Dermis microvascular lymphatic vessel endothelial cell (primary cell): ENCODE data around the gene RYR1. TPM values are rescaled to one million over a fixed set of nuclear protein-coding genes. Genes with fewer than 3 reads are reported as not detected.
A peak's percentile ranks its signal among the peaks of the same experiment; 100 is the strongest.
"Not testable (repeated sequence)": the region's sequence is repeated elsewhere in the genome, so short reads cannot be mapped to it uniquely, and the experiment has no call there.

ENCODE experiments used
- DNase-seq, 2 donors: peaks; one replicate each; pipeline versions ENCODE4 v3.0.0 to v3.0.0-alpha.2; 2010; ENCODE audit warnings: low read depth in 2 of 2
- total RNA-seq: library from RNA; depleted of rRNA; stranded (reverse); fragments of >200 nt; gene quantifications from 2 replicates; pipeline ENCODE4 v1.2.1, GENCODE V29; 2014

The RYR1 gene
- total RNA-seq, 1 donor from 2014 or later = not detected

DNA sequence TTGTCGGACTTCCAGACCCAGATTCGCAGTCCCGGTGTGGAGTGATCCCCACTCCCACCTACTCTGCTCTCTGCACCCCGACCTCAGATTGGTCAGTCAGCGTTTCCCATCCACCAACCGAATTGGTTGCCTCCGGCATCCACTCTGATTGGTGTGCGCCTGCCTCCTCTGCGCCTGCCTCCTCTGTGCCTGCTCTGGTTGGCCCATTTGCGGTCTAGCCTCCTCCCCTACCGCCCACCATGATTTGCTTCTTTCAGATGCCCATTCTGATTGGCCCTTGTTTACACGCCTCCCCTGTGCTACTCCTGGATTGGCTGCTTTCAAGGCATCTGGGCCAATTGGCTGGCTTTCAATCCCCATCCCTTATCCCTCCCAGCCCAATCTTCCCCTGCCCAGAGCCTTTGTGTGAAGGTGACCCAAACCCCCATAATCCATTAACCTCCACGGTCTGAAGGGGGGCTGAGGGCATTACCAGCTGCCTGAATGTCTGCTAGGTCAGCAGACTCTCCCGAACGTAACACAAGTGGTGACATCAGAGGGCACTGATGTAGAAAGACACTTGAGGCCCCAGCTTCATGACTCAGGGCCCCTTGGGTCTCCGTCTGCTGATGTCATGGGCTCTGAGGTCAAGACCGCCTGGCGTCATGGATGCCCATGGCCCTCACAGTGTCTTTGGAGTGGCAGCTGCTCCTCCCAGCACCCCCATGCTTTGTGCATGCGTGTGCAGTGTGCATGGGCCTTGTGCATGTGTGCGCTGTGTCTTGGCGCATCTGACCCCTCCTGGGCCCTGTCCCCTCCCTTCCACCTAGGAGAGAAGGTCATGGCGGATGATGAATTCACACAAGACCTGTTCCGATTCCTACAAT lies 103.8 kb downstream of the RYR1 start:
- no peak for DNase-seq

DNA sequence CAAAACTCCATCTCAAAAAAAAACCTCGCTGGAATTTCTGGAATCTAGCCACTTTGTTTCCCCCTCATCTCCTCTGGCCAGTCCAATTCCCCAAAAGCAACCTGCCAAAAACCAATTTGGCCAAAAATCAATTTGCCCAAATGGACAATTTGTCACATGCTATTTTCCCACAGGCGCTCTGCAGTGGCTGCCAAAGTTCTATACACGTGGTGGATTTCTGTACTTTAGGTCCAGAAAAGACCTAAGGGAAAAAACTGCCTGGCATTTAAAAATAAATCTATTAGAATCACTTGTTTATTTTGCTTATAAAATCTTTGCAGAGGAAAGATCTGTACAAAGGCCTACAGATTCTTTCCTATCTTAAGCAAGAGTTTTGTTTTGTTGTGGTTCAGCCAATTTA lies 104.9 kb downstream of the RYR1 start:
- DNase-seq = peak in 1 of 2 donors; percentile 27

DNA sequence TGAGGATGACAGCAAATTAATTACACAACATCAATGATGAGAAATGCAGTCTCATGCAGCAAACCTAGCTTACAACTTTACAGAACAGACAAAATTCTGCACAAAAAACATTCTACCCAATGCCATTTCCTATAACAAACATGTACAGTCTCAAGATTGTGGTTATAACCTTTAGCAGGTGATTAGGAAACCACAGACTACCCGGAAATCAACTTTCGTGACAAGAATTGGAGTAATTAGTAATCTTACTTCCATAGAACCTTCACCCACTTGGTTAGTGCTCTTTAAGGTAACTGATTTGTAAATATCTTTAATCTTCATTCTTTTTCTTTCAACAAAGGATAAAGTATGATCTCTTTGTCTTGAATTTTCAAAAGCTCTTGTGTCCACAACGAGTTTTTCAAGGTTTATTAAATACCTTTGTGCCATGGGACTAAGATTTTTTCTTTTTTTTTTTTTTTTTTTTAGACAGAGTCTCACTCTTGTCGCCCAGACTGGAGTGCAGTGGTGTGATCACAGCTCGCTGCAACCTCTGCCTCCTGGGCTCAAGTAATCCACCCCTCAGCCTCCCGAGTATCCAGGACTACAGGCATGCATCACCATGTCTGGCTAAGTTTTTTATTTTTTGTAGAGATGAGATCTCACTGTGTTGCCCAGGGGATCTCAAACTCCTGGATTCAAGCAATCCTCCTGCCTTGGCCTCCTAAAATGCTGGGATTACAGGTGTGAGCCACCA lies 105.5 kb downstream of the RYR1 start:
- DNase-seq = no peak

GRCh38 chr19:38539751-38540150 lies 106.3 kb downstream of the RYR1 start:
- no peak for DNase-seq

GRCh38 chr19:38542040-38542439 lies 108.5 kb downstream of the RYR1 start:
- no peak for DNase-seq

GRCh38 chr19:38543286-38543806 lies 109.9 kb downstream of the RYR1 start:
- no peak for DNase-seq

DNA sequence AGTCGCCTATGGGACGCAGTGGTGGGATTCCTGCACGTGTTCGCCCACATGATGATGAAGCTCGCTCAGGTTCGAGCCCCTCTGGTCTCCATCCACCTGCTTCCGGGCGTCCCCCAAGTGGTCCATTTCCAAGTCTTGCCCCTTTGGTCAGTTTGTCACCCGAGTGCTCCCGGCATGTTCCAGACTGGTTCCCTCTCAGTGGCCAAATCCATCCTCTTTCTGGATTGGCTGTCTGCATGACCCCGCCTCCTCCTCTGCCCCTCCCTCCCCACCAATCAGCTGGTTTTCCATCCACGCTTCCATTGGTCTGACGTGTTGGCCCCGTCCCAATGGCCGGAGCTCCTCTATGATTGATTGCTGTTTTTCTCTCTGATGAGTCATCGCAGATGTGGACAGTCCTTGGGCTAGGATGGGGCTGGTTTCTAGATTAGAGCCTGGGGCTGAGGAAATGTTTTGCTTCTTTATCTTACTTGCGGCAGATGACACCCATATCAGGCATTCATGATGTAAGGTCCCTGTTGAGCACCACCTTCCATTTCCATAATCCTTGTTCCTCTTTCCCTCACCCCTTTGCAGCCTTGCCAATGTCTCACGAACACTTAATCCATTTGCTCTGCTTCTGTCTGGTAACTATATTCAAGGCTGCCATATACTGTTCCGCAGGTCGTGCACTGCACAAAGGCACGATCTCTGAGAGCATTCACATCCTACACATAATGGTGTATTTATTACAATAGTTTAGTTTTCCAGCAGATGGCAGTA lies 110.5 kb downstream of the RYR1 start:
- peak; percentile 57 to 76 for DNase-seq

DNA sequence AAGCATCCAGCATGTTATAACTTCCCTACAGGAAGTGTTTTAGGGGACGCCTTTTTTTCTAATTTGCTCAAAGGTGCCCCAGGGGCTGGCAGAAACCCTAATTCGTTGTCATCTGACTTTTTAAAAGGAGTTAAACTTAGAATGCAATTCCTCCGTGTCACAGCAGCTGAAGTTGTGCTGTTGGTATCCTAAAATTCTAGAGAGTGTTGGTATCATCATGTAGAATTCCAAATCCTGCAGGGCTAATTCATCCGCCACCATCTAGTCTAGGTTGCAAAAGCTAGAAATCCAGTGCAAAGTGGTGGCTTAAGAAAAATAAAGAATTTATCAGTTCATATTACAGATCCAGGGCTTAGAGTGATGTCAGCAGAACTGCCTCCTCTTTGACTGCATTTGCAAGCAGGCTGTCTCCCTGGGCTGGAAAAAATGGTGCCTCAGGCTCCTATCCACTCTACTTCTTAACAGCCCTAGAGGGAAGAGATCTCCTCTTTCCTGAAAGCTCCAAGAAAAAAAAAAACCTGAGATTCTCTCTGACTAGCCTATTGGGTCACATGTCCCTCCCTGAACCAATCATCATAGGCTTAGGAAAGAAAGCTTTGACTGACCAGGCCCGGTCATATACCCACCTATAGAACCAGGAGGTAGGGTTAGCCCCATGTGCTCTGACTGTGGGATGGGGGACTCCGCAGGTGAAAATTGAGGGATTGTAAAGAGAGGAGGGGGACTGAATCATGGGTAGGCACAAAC lies 111.3 kb downstream of the RYR1 start:
- DNase-seq = no peak

GRCh38 chr19:38545596-38545995 lies 112.1 kb downstream of the RYR1 start:
- DNase-seq = no peak

GRCh38 chr19:38547421-38547820 lies 113.9 kb downstream of the RYR1 start:
- no peak for DNase-seq

- DNase-seq = no peak
Observed at GRCh38 chr19:38549061-38549460, 115.6 kb downstream of the RYR1 start.

DNA sequence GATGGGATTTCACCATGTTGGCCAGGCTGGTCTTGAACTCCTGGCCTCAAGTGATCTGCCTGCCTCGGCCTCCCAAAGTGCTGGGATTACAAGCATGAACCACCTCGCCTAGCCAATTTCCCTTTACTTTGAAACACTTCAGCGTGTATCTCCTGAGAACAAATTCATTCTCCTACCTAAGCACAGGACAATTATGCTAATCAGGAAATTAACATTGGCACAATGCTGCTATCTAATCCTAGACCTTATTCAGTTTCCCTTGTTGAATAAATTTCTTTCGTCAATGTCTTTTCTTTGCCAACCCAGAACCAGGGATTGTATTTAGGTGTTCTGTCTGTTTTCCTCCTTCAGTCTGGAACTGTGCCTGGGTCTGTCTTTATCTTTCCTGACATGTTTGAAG lies 116.5 kb downstream of the RYR1 start:
- DNase-seq = no peak

GRCh38 chr19:38550376-38550775 lies 116.9 kb downstream of the RYR1 start:
- DNase-seq = no peak

GRCh38 chr19:38551450-38551813 lies 117.9 kb downstream of the RYR1 start:
- no peak for DNase-seq

DNA sequence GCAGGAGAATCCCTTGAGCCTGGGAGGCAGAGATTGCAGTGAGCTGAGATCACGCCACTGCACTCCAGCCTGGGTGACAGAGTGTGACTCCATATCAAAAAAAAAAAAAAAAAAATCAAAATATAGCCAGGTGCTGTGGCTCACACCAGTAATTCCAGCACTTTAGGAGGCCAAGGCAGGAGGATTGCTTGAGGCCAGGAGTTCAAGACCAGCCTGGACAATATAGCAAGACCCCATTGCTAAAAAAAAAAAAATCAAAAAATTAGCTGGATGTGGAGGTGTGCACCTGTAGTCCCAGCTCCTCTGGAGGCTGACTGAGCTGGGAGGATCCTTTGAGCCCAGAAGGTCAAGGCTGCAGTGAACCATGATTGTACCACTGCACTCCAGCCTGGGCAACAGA lies 119.7 kb downstream of the RYR1 start:
- DNase-seq = not testable (repeated sequence)

DNA sequence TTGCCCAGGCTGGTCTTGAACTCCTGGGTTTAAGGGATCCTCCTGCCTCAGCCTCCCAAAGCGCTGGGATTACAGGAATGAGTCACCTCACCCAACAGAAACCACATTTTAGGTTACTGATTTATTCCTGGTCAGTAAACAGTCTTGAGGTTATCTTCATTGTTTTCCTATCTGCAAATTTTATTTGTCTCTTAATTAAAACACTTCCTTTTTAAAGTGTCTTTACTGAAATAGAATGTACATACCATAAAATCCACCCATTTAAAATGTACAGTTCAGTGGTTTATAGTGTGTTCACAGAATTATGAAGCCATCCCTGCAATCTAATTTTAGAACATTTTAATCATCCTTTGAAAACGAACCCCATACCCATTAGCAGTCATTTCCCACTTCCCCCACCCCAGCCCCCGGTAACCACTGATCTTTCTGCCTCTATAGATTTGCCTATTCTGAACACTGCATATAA lies 121.2 kb downstream of the RYR1 start:
- no peak for DNase-seq

DNA sequence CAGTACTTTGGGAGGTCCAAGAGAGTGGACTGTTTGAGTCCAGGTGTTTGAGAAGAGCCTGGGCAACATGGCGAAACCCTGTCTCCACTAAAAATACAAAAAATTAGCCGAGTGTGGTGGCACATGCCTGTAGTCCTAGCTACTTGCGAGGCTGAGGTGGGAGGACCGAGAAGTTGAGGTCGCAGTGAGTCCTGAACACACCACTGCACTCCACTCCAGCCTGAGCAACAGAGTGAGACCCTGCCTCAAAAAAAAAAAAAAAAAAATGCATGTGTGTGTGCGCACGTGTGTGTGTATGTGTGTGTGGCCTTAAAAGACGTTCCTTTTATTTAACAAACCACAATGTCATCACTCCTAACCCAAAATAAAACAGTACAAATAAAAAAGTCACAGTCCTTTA lies 121.7 kb downstream of the RYR1 start:
- DNase-seq = no peak

GRCh38 chr19:38556521-38557174 lies 123.2 kb downstream of the RYR1 start:
- no peak for DNase-seq

DNA sequence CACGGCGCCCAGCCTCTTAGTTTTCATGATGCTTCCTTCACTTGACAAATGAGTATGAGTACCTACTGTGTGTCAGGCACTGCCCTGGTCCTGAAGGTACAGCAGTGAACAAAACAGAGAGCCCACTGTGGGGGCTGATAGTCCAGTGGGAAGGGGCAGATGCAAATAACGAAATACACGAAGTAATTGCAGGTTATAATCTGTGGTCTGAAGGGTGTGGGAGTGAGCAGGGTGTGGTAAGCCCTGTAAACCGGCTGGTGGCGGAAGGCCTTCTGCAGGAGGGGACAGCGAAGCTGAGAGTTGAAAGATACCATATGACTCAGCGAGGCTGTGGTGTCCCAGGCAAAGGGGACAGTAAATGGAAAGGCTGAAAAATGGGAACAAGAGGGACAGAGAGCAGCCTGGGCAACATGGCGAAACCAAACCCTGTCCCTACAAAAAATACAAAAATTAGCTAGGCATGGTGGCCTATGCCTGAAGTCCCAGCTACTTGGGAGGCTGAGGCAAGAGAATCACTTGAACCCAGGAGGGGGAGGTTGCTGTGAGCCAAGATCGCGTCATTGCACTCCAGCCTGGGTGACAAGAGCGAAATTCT lies 123.8 kb downstream of the RYR1 start:
- no peak for DNase-seq

DNA sequence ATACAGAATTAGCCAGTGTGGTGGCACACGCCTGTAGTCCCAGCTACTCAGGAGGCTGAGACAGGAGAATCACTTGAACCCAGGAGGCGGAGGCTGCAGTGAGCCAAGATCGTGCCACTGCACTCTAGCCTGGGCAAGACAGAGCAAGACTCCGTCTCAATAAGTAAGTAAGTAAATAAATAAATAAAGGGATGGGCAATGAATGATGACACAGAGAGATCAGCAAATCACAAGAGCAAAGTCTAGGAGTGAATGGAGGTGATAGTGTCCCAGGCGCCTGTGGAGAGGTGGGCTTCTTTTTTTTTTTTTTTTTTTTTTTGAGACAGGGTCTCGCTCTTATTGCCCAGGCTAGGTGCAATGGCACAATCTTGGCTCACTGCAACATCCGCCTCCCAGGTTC lies 125.4 kb downstream of the RYR1 start:
- not testable (repeated sequence) for DNase-seq
